Measurements from ENCODE around the gene CRADD.
"Not testable (repeated sequence)": the region's sequence is repeated elsewhere in the genome, so short reads cannot be mapped to it uniquely, and the experiment has no call there.

The CRADD gene

GRCh38 chr12:93929081-93929480 lies 251.9 kb downstream of the CRADD start:
- not testable (repeated sequence) for DNase-seq (ENCODE audit: low spot score)

GRCh38 chr12:93937812-93938211 lies 260.6 kb downstream of the CRADD start:
- no peak for DNase-seq (ENCODE audit: low spot score)

DNA sequence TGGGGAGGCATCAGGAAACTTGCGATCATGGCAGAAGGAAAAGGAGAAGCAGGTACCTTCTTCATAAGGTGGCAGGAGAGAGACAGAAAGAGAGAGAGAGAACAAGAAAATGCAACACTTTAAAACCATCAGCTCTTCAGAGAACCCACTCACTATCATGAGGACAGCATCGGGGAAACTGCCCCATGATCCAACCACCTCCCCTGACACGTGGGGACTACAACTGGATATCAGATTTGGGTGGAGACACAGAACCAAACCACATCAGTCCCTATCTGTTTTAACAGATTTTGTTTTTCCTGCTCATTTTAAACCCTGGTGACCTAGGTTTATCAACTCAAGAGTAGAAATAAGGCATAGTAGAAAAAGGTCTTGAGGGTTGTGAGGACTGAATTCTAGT lies 261.1 kb downstream of the CRADD start:
- DNase-seq (ENCODE audit: low spot score) = no peak

DNA sequence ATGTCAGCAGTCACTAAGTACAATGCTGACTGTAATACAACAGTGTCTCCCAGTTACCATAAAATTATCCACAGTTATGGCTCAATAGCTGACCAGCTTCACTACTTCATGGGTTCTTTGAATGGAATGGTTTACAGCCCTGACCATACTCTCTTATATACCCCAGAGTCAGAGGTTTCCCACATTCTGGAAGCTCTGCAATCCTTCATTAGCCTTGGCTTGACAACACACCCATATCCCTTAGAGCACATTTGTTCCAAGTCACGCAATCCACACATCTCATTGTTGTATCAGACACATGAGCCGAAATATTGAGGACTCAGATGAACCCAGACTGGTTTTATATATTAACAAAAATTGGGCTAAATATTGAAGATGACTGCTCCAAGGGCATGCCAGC lies 261.8 kb downstream of the CRADD start:
- DNase-seq (ENCODE audit: low spot score) = no peak

- no peak for DNase-seq (ENCODE audit: low spot score)
Observed at GRCh38 chr12:93939641-93940325, 262.6 kb downstream of the CRADD start.

- DNase-seq (ENCODE audit: low spot score) = no peak
Observed at GRCh38 chr12:93943780-93944179, 266.6 kb downstream of the CRADD start.

DNA sequence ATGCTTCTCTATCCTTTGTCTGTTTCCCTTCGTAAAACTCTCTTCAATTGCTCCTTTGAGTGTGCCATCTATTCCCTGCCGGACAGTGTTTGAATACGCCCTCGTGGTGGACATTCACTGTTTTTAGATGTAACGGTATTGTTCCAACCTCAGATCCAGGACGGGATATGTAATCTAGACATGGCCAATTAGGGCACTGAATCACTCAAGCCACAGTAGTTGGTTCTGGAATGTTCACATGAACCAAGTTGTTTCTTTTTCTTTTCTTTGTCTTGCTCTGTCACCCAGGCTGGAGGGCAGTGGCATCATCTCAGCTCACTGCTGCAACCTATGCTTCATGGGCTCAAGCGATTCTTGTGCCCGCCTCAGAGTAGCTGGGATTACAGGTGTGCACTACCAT lies 267.0 kb downstream of the CRADD start:
- no peak for DNase-seq (ENCODE audit: low spot score)

Small RNAs within 50 kb of the gene (small RNA-seq; reads per million reads assigned to genes)
- 0 reads per million in 2 experiments for gene RN7SL630P
